HG02852 (cell line): ENCODE results near the gene KMT5C.

ENCODE experiments used
- ATAC-seq: cut with Tn5 transposase; IDR thresholded peaks from one replicate; pipeline ENCODE4 v1.9.1; 2021; ENCODE audit warnings: mild to moderate bottlenecking, moderate library complexity; ENCODE audit not compliant: unreplicated experiment

Gene KMT5C

DNA sequence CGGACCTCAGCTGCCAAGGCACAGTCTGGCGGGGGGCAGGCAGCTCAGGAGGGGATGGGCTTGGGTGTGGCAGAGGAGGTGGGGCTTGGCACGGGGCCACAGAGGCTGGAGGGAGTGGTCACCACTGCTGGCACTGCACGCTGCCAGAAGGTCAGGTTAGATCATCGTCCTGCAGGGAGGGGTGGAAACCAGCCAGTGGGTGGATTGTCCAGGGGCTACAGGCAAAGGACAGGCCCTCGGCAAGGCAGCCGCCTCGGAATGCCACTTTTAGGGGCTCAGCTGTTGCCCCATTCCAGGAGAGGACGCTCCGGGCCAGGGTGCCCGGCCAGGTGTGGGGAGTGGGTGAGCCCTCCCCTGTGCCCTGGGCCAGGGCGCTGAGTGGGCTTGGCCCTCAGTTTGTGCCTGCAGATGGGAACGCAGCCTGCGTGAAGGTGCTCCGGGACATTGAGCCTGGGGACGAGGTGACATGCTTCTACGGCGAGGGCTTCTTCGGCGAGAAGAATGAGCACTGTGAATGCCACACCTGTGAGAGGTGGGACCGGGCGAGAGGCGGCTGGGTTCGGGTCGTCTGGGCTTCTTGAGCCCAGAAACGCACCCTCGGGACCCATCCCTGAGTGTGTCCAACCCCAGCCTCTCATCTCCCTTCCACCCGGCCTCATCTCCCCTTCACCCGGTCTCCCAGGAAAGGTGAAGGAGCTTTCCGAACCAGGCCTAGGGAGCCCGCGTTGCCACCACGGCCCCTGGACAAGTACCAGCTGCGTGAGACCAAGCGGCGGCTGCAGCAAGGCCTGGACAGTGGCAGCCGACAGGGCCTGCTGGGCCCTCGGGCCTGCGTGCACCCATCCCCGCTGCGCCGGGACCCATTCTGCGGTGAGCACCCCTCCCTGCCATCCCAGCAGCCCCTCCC lies 6.4 kb downstream of the KMT5C start:
- no peak for ATAC-seq

DNA sequence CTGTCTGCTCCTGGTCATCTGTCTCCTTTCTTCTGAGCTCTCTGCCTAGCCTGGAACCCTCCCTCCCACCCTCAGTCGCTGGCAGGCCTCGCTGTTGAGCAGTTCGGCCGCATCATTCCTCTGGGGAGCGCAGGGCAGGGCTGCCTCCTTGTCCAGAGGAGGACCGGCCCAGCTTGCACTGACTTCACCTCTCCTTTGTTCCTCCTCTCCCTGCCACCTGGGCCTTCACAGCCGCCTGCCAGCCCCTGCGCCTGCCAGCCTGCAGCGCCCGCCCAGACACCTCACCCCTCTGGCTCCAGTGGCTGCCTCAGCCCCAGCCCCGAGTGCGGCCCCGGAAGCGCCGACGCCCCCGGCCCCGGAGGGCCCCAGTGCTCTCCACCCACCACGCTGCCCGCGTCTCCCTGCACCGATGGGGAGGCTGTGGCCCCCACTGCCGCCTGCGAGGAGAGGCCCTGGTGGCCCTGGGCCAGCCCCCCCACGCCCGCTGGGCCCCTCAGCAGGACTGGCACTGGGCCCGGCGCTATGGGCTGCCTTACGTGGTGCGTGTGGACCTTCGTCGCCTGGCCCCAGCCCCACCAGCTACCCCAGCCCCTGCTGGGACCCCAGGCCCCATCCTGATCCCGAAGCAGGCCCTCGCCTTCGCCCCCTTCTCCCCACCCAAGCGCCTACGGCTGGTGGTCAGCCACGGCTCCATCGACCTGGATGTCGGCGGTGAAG lies 7.2 kb downstream of the KMT5C start:
- ATAC-seq, result no peak

DNA sequence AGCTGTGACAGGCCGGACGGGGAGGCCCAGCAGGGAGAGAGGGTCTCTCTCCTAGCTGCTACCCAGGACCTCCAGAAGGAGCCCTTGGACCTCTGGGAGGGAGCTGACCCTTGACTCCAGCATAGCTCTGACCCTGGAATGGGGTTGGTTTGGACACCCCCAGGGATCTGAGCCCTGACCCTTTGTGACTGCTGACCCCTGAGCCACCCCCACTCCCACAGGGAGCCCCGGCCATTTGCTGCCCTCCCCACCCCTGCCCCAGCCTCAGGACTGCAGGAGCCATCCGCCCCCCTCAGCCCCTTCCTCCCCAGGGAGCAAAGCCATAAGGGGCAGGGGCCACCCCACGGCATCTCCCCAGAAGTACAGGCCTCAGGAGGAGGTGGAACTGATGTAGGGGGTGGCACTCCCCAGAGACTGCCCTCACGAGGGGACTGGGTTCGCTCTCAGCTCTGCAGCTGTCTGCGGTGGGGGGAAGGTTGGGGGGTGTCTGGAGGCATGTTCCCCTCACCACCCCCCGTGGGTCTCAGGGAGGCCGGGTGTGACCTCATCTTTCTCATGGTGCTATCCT lies 7.8 kb downstream of the KMT5C start:
- no peak for ATAC-seq

DNA sequence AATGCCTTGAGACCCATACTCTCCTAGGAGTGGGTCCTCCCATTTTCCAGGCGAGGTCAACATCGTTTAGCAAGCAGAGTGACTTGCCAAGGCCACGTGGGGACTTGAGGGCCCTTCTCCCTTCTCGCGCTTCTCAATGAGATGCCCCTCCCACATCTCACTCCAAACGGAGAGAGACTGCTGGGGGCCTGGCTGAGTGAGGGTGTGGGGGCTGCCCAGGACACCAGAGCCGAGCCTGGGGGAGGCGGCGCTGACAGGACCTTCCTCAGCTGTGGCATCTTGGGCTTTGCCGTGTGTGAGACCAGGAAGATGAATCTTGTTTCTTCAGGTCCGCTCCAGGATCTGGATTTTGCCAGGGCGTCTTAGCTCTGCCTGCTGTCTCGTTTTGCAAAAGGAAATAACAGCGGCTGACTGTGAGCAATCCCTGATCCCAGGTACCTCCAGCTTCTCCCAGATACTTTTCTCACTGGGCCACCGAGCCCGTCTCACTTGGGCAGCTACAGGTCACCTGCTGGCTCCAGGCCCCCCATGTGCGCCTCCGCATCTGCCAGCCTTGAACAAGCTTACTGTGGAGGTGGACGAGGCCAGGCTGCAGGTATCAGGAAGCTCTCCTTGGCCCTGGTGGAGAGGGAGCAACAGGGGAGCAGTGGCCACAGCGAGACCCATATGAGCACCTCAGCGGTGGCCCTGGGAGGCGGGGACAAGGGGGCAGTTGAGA lies 8.8 kb downstream of the KMT5C start:
- no peak for ATAC-seq

DNA sequence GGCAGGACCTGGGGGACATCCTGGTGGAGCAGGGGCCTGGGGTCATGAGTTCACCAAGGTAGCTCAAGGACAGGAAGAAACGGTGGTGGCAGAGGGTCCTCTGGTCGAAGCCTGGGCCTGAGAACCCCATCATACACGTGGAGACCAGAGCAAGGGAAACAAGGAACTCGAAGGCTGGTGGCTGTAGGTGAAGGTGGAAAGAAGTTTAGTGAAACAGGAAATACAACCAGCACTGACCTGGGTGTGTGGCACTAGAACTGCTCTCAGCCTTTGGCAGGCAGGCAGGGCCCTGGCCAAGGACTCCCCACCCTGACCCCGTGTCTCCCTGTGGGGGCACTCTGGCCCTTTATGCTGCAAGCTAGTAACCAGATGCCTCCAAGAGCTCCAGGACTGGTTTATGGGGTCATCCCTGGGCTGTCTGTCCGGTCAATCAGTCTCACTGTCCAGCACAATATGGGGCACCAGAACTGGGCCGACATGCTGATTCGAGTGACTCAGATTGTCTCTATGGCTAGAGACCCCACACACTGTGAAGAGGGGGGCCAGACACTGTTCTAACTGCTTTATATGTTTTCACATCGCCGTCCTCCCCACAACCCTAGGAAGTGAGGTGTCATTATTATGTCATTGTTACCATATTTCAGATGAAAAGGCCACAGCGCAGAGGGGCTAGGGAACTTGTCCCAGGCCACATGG lies 11.1 kb downstream of the KMT5C start:
- no peak for ATAC-seq

DNA sequence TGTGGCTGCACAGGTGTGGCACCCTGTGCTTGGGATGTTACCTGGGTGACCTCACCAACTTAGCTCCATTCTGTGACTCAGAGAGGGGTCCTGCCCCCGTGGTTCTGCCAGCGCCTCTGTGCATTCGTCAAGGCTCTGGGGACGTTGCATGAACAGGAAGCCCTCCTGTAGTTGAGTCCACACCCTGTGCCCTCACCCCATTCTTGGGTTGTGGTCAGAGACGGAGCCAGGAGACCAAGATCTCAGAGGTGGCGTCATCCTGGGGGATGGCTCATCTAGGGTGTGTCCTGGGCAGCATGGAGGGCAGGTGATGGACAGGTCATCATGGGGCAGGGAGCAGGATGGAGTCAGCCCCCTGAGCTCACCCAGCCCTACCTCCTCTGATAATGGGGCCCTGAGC lies 12.4 kb downstream of the KMT5C start:
- ATAC-seq, result no peak

DNA sequence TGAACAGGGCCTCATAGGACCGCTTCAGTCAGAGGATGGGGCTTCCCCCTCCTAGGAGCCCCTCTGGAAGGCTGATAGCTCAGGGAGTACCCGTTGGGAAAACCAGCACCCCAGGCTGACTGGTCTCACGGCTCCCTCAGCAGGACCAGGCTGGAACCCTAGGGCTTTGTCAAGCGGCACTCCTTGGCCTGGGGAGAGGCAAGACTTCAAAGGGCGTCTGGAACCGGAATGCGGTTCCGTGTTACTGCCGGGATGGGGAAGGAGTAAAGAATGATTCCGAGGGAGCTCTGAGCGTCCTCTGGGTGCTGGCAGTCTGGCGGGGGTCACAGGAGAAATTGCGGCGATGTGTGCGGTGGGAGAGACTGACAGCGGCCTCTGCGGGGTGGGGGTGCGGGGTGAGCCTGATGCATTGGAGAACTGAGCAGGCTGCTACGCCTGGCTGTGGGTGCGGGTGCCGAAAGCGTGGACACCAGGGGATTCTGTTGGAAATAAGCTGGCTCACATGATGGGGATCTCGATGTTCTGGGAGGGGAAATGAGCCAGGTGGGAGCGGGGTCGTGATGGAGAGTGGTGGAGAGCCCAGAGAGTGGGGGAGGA lies 13.0 kb downstream of the KMT5C start:
- ATAC-seq, result no peak

DNA sequence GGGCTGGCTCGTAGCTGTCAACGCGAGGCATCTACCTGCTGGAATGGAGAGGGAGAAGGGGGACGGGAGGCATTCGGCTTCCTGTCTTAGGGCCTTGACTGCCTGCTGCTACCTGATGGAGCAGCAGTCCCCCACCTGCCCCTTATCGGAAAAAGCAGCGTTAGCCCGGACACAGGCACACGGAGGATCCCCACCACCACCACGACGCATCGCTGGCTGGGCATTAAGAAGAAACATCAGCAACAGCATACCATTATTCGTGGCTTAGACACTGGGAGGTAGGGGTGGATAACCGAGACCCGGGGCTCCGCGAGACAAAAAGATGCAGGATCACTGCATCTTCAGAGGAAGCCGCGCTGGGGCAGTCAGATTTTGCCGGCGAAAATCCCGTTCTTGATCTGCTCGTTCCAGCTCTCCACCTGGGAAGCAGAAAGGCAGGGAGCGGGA lies 13.7 kb downstream of the KMT5C start:
- no peak for ATAC-seq

DNA sequence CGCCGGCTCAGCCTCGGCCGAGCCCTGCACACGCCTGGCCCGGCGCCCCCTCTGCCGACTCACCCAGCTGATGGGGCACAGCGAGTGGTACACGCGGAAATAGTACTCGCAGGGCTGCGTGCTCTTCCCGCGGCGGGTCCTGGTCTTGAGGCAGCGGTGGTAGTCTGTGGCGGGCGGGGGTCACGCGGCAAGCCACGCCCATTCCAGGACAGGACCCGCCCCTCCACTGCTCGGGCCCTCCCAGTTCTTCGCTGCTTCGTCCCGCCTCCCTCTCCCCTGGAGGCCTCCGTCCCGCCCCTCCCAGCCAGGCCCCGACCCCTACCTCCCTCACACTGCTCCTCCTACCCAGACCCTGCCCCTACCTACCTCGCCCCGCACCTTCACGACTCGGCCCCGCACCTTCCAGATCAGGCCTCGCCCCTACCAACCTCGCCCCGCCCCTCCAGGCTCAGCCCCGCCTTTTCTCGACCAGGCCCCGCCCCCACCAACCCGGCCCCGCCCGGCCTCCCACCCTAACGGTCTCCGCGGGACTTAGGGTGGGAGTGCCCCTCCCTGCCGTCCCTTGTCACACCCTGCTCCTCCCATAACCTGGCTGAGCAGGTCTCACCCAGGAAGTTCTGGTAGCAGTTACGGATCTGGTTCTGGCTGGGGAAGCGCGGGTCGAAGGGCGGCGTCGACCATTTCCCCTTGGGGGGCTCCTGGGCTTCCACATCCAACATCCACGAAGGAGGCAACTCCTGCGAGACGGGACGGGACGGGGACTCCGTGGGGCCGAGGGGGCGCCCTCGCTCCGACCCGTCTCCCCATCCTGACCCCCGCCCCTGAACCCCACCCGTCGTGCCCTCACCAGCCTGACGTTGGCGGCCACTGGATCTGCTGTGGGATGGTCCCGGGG lies 14.4 kb downstream of the KMT5C start:
- no peak for ATAC-seq

DNA sequence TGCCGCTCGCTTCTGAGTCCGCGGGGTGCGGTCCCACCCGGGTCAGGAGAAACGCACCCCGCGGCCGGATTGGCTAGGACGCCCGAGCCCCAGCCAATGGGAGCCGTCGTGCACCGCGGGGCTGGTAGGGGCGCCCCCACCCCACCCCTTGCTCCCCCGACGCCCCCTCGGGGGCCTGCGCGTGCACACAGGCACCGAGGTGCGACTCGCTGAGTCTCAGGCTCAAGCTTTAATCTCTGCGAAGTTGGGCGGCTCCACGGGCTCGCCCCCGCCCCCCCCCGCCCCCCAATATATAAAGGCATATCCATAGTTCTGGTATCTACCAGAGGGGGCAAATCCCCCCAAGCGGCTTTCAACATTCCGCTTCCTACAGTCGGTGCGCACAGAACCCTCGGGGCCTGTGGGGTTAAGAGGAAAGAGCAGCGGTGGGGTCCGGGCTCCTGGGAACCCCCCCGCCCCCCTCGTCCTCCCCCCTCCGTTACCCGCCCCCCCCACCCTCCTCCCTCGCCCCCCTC lies 15.1 kb downstream of the KMT5C start, which contains the start of gene COX6B2:
COX6B2 (minus strand) TSS at position 22 of the 515 bp plus-strand sequence. CDS start 198 bp downstream, outside the sequence.
- no peak for ATAC-seq

DNA sequence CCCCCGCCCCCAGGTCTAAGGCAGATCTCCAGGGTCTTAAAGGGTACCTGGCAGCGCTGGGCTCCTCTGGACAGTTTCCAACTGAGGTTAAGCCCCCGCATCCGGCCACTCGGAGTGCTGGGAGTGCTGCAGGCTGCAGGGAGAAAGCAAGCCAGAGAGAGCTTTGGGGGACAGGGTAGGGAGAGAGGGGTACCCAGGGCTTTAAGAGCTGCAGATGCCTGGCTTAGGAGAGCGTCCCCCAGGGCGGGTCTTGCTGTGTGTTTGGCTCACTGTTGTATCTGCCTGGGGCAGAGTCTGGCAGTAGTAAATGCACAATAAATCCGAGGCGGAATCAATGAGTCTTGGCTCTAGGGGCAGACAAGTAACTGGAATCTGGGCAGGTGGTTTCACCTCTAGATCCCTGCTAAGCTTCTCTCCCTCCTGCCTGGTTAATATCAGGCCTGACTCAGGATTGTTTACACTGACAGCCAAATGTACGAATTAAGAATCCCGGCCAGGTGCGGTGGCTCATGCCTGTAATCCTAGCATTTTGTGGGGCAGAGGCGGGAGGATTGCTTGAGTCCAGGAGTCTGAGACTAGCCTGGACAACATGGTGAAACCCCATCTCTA lies 15.6 kb downstream of the KMT5C start:
- no peak for ATAC-seq

DNA sequence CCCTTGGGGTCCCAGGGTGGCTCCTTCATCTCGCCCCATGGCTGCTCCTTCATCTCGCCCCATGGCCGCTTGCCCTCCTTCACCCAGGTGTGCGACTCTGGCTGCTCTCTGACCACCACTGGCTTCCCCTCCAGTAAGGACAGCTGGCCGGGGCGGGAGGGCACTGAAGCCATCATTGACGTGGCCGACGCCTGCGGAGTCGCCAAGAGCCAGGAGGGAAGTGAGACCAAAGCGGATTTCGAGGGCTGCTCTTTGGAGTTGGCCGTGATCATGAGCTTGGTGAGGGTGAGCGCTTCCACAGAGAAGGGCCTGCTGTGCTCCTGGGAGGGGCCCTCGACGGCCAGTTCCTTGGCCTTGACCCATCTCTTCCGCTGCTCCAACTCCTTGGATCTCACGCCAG lies 18.8 kb downstream of the KMT5C start:
- ATAC-seq, result no peak

DNA sequence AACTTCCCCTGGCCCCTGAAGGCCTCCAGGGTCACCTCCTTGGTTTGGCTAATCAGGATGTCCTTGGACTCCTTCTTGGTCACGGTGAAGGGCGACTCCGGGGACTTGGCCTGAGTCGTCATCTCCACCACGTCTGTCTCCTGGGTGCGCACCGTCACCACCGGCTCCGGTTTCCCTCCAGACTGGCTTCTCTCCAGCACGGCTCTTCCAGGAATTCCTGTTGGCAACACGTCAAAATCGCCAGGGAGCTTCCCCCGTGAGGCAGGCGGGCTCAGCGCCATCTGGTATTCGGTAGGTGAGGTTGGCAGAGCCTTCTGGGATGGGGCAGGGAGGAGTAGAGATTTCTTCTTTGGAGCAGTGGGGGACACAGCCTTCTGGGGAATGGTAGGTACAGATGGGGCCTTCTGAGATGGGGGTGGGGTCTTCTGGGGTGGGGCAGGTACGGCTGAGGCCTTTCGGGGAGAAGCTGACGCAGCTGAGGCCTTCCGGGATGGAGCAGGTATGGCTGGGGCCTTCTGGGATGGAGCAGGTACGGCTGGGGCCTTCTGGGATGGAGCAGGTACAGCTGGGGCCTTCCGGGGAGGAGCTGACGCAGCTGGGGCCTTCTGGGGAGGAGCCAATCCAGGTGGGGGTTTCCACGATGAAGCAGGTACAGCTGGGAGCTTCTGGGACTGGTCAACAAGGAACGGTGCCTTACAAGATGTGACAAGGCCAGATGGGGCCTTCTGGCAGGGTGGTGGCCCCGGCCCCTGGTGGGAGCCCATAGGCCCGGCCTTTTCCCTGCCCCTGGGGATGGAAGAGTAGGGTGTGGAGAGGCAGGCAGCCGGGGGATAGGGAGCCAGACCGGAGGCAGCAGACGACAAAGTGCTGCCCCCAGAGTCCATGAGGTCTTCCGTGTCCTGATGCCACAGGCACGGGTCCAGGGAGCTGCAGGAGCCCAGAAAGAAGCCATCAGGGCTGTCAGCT lies 19.6 kb downstream of the KMT5C start:
- ATAC-seq, result no peak

DNA sequence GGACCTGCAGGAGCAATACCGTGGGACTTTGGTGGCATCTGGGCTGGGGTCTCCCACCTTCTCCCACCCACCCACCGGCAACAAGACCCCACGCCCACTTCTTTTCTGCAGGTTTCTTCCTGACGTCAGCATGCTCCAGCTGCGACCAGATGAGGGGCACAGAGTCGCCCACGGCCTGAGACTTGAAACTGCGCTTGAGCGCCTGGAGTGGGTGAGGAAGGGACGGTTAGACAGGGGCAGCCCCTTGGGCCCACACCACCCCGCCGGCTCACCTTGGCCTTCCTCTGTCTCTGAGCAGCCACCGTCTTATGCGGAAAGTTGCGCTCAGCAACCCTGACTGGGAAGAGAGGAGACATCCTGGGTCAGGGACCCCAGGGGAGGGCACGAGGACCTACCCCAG lies 21.2 kb downstream of the KMT5C start:
- no peak for ATAC-seq

DNA sequence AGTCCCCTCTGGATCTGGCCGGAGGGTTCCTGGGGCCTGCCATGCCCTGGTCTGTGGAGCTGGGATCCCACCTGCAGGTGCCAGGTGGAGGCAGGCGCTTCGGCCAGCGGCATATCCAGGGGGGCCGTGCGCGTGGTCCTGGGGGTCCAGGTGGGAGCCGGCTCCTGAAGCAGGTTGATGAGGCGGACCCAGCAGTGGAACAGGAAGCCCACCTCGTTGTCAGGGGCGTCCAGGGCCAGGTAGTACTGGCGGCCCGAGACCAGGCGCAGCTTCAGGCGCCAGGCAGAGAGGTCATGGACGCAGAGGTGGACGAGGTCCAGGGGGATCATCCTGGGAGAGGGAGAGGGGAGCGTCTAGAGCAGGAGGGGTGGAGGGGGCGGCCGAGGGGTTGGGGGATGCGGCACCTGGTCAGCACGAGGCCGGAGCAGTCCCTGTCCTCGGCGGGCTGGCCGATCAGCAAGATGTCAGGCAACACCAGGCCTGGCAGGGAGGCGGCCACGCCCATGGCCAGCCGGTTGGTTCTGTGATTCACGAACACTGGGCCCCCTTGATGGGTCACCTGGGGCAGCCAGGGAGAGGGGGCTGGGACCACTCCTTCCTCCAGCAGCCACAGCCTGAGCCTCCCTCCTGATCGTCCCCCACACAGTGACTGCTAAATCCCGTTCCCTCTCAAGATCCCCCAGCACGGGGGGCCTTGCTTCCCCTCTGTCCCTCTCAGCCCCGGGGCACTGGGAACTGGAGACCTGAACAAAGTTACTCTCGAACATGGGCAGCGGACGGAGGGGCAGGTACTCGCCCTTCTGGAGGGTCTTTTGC lies 22.7 kb downstream of the KMT5C start:
- ATAC-seq, result no peak

DNA sequence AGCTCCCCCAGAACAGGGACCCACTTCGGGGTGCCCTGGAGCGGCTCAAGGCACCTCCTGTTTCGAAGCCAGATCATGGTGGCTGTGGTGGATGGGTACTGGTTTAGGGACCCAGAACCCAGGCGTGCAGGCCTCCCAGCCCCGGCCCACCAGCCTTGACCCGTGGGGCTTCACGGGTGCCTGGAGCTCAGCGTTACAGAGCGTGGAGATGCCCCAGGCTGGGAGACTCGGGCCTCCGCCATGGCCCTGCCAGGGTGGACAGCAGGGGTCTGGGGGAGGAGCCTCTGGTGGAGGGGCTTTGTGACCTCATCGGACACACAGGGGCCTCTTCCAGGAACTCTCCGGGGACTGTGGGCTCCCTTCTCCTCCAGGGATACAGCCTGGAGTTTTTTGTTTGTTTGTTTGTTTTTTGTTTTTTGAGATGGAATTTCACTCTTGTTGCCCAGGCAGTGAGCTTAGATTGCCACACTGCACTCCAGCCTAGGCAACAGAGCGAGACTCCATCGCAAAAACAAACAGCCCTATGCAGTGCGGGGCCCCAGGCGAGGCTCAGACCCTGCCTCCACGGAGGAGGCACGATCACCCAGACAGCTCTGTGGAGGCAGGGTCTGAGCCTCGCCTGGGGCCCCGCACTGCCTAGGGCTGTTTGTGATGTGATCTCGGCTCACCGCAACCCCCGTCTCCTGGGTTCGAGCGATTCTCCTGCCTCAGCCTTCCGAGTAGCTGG lies 23.5 kb downstream of the KMT5C start, which contains the start of gene GARIN5B:
GARIN5B (minus strand) TSS at position 271 of the 727 bp plus-strand sequence; CDS start at position 77, 194 bp downstream.
- ATAC-seq, result no peak
